Esophagus muscularis mucosa (tissue), 4 donors: ENCODE data around the gene NCR3LG1. TPM values are rescaled to one million over a fixed set of nuclear protein-coding genes. Genes with fewer than 3 reads are reported as not detected.
A peak's percentile ranks its signal among the peaks of the same experiment; 100 is the strongest.

ENCODE experiments used
- DNase-seq: peaks from one replicate; pipeline ENCODE4 v3.0.0-alpha.2; 2017; ENCODE audit errors: extremely low spot score
- H3K27ac ChIP-seq, 4 donors: fragments of 200-600 bp; sonication (generic); replicated peaks in 1 of 4; 1 replicate in 3 of 4; 2 replicates in 1 of 4; pipeline ENCODE4 v1.5.1; 2016 to 2019; ENCODE audit warnings: mild to moderate bottlenecking in 1 of 4
- H3K27me3 ChIP-seq, 4 donors: fragments of 200-600 bp; sonication (generic); one replicate each; pipeline versions ENCODE4 v1.5.1 to v1.6.0; 2016 to 2019
- H3K36me3 ChIP-seq, 4 donors: fragments of 200-600 bp; sonication (generic); one replicate each; pipeline ENCODE4 v1.5.1; 2016 to 2019
- H3K4me1 ChIP-seq, 4 donors: fragments of 200-600 bp; sonication (generic); one replicate each; pipeline ENCODE4 v1.5.1; 2016 to 2019
- H3K4me3 ChIP-seq, 4 donors: fragments of 200-600 bp; sonication (generic); 1 replicate in 2 of 4; 2 replicates in 2 of 4; pipeline ENCODE4 v1.5.1; 2016 to 2019; ENCODE audit warnings: mild to moderate bottlenecking in 4 of 4, moderate library complexity in 1 of 4
- H3K9me3 ChIP-seq, 4 donors: fragments of 200-600 bp; sonication (generic); 1 replicate in 3 of 4; 2 replicates in 1 of 4; pipeline ENCODE4 v1.5.1; 2016 to 2019
- EP300 ChIP-seq: sonication (generic); formaldehyde crosslinking; IDR thresholded peaks from one replicate; pipeline ENCODE4 v1.6.1; 2017; ENCODE audit warnings: antibody characterized with exemption
- POLR2A ChIP-seq: fragments of 450-650 bp; IDR thresholded peaks from one replicate; pipeline ENCODE4 v1.6.1; 2017; ENCODE audit warnings: antibody characterized with exemption, moderate library complexity, mild to moderate bottlenecking, low read depth
- POLR2AphosphoS5 ChIP-seq, 2 donors: sonication (generic); formaldehyde crosslinking; IDR thresholded peaks; one replicate each; pipeline ENCODE4 v1.6.1; 2017; ENCODE audit warnings: antibody characterized with exemption in 2 of 2
- WGBS: methylation state at CpG from one replicate; pipeline ENCODE4 v1.1.5; 2018; 5-methylcytosine and 5-hydroxymethylcytosine counted together
- intact Hi-C: fragments of 100-400 bp; cut with DNase I; formaldehyde crosslinking; loops from one replicate; pipeline ENCODE4 v1.15.1; 2023
- total RNA-seq, 4 donors: library from RNA; depleted of rRNA; stranded (reverse); fragments of >200 nt; gene quantifications; one replicate each; pipeline versions ENCODE4 v1.1.0 to v1.2.1, GENCODE V29; 2016
- TF ChIP-seq, protein P1 (sequence below), 3 experiments: fragments of 200-600 bp in 2 of 3; fragments of 450-650 bp in 1 of 3; sonication (generic) in 2 of 3; IDR thresholded peaks; one replicate each; pipeline ENCODE4 v1.5.1; 2017 to 2019; ENCODE audit warnings: antibody characterized with exemption in 3 of 3, mild to moderate bottlenecking in 2 of 3, moderate library complexity in 1 of 3

Gene NCR3LG1
- total RNA-seq, 4 donors from 2014 or later = 1.7 to 3.6 (median 2.4) TPM

DNA sequence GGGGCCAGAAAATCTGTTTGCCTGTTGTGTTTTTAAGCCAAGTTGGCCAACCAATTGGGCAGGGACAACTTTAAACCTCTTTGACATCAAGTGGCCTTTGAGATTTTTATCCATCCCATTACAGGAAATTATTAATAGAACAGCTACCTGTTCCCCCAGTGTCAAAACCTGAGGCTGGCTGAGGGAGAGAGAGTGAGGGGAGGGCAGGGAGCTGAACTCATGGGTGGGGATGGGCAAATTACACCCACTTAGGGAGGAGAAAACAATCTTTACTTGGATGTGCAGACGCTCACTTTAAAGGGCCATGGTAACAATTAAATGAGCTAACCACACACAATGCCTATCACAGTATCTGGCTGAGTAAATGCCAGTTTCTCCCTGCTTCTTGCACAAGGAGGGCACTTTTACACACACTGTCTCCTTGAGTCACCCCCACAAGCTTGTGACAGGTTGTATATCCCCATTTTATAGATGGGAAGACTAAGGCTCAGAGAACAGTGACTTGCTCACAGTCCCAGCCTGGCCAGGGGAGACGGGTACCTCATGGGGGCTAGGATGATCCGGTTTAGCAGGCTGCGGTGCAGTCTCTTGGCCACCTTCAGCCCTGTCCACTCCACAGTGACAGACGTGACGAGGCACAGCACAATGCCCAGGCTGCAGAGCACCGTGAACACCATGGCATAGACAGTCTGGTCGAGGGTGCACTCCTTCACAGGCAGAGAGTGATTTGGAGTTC is 54.6 kb downstream of the NCR3LG1 start:
- DNase-seq = no peak
- H3K4me3 ChIP-seq = no peak overlapping the region

DNA sequence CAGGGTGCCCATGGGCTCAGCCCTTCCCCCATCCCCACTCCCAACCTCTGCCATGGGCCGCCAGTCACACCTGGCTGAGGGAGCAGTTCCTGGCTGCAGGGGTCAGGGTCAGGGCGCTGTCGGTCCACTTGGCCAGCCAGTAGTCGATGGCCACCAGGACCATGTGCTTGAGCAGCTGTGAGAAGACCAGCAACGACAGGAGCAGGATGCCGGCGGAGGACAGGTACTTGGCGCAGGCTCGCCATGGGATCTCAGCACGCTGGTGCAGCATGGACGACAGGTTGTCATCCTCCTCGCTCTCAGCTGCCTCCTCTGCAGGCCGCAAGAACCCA is 55.2 kb downstream of the NCR3LG1 start:
- H3K4me3 ChIP-seq = no peak overlapping the region
- intact Hi-C loops = loop anchor here (5.0 kb wide), 1 partner anchor 76 kb away; no protein-coding TSS in a partner anchor
- no peak overlapping the region for H3K27ac ChIP-seq
- no peaks in the 10 kb centered on the region for H3K9me3 ChIP-seq
- peaks cover 17 to 28% (median 19%) of the 10 kb centered on the region in 4 donors for H3K4me1 ChIP-seq
- no peak for TF ChIP-seq EP300
- TF ChIP-seq POLR2AphosphoS5 (IDR thresholded peaks at IDR 0.05) = no peak
- no peak for TF ChIP-seq POLR2A
- TF ChIP-seq, protein P1, sequence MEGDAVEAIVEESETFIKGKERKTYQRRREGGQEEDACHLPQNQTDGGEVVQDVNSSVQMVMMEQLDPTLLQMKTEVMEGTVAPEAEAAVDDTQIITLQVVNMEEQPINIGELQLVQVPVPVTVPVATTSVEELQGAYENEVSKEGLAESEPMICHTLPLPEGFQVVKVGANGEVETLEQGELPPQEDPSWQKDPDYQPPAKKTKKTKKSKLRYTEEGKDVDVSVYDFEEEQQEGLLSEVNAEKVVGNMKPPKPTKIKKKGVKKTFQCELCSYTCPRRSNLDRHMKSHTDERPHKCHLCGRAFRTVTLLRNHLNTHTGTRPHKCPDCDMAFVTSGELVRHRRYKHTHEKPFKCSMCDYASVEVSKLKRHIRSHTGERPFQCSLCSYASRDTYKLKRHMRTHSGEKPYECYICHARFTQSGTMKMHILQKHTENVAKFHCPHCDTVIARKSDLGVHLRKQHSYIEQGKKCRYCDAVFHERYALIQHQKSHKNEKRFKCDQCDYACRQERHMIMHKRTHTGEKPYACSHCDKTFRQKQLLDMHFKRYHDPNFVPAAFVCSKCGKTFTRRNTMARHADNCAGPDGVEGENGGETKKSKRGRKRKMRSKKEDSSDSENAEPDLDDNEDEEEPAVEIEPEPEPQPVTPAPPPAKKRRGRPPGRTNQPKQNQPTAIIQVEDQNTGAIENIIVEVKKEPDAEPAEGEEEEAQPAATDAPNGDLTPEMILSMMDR (IDR thresholded peaks at IDR 0.05) = no peak
- no peak for DNase-seq
- 80% methylated on average over 2 of the region's 13 CpGs for WGBS
- no peaks in the 10 kb centered on the region for H3K27me3 ChIP-seq
- no peaks in the 10 kb centered on the region for H3K36me3 ChIP-seq

More for the DNA sequence above, 54.6 kb downstream of the NCR3LG1 start:
- Histone ChIP-seq H3K9me3 (no peaks in the 10 kb centered on the region), H3K27me3 (no peaks in the 10 kb centered on the region), H3K36me3 (no peaks in the 10 kb centered on the region), H3K27ac (peak overlapping the region; percentile 7 to 35 (median 16)), H3K4me1 (peaks cover 17 to 28% (median 19%) of the 10 kb centered on the region in 4 donors)
- 91% methylated on average over 6 of the region's 8 CpGs for WGBS
- intact Hi-C loops = loop anchor here (5.0 kb wide), 1 partner anchor 76 kb away; no protein-coding TSS in a partner anchor
- TF ChIP-seq, protein P1 (IDR thresholded peaks at IDR 0.05) = no peak
- TF ChIP-seq EP300 (no peak), POLR2A (no peak), POLR2AphosphoS5 (IDR thresholded peaks at IDR 0.05) (no peak)

DNA sequence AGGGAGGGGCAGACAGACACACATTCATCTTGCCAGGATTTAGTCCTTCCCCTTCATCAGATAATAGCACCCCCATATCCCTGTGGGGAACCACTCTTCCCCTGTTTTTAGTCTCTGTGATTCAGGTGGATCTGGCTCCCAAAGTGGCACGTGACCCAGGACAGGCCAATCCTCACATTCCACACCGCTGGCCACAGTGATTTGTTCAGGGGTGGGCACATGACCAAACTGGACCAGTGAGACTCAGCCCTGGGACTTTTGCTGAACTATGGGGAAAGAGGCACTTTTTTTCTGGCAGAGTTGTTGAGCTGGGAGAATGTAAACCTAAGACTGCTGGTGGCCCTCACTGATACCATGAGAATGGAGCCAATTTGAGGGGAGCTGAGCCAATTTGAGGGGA is 56.0 kb downstream of the NCR3LG1 start:
- intact Hi-C loops = loop anchor here (5.0 kb wide), 1 partner anchor 75 kb away; no protein-coding TSS in a partner anchor
- no peaks in the 10 kb centered on the region for H3K27me3 ChIP-seq
- 84% methylated on average over 2 of the region's 2 CpGs for WGBS
- TF ChIP-seq POLR2A (no peak), EP300 (no peak), POLR2AphosphoS5 (IDR thresholded peaks at IDR 0.05) (no peak)
- H3K9me3 ChIP-seq = no peaks in the 10 kb centered on the region
- H3K27ac ChIP-seq = no peak overlapping the region
- H3K4me3 ChIP-seq = no peak overlapping the region
- no peaks in the 10 kb centered on the region for H3K36me3 ChIP-seq
- no peak for DNase-seq
- H3K4me1 ChIP-seq = peaks cover 17 to 28% (median 19%) of the 10 kb centered on the region in 4 donors

DNA sequence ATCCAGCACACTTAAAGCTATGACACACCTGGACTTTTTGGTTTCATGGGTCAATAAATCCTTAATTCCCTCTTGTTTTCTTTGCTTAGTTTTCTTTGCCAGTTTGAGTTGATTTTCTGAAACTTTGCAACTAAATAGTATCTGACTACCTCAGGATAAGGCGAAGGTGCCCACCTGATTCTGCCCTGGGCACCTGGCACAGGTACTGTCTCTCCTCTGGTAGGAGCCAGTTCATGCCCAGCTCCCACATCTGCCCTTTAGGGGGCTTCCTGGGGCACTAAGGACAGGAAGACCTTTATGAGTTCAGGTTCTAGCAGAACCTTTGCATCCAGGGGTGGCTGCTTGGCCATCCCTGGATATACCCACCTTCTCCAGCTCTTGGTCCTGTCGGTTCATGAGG is 56.4 kb downstream of the NCR3LG1 start:
- H3K27ac ChIP-seq = no peak overlapping the region
- H3K9me3 ChIP-seq = no peaks in the 10 kb centered on the region
- peaks cover 0 to 3% (median 0%) of the 10 kb centered on the region in 4 donors for H3K27me3 ChIP-seq
- intact Hi-C loops = loop anchor here (5.0 kb wide), 1 partner anchor 74 kb away; no protein-coding TSS in a partner anchor
- H3K4me1 ChIP-seq = peaks cover 17 to 28% (median 19%) of the 10 kb centered on the region in 4 donors
- no peaks in the 10 kb centered on the region for H3K36me3 ChIP-seq
- WGBS = 77% methylated on average over 2 of the region's 2 CpGs
- no peak for DNase-seq
- H3K4me3 ChIP-seq = no peak overlapping the region
- TF ChIP-seq POLR2A (no peak), EP300 (no peak), POLR2AphosphoS5 (IDR thresholded peaks at IDR 0.05) (no peak)
- TF ChIP-seq, protein P1 (IDR thresholded peaks at IDR 0.05) = no peak

DNA sequence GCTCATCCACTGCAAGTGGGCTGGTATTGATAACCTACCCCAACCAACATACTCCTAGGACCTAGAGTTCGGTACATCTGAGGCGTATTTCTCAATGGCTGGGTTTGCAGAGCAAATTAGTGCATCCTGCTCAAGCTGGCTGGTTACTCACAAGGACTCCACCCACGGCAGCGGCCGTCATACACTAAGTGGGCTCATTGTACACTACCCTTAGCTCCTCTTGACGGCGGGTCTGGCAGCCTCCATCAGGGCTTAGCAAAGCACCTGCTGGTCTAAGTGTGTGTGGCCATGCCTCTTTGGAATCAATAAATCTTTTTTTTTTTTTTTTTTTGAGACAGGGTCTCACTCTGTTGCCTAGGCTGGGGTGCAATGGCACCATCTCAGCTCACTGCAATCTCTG is 57.0 kb downstream of the NCR3LG1 start:
- TF ChIP-seq POLR2AphosphoS5 (IDR thresholded peaks at IDR 0.05) (no peak), POLR2A (no peak), EP300 (no peak)
- TF ChIP-seq, protein P1 (IDR thresholded peaks at IDR 0.05) = no peak
- H3K9me3 ChIP-seq = no peaks in the 10 kb centered on the region
- no peak for DNase-seq

More for the DNA sequence above, 57.0 kb downstream of the NCR3LG1 start:
- H3K27me3 ChIP-seq = peaks cover 0 to 8% (median 0%) of the 10 kb centered on the region in 4 donors
- no peak overlapping the region for H3K27ac ChIP-seq
- H3K4me3 ChIP-seq = no peak overlapping the region
- intact Hi-C loops = loop anchor here (5.0 kb wide), 1 partner anchor 74 kb away; no protein-coding TSS in a partner anchor
- 90% methylated on average over 7 of the region's 7 CpGs for WGBS
- no peaks in the 10 kb centered on the region for H3K36me3 ChIP-seq
- H3K4me1 ChIP-seq = peaks cover 17 to 28% (median 19%) of the 10 kb centered on the region in 4 donors
